Fibroblast of skin of right quadriceps (primary cell): ENCODE measurements around the gene FAM9C.

Experiments used
- DNase-seq: peaks from one replicate; pipeline ENCODE4 v3.0.0-alpha.2; 2013

Gene FAM9C

DNA sequence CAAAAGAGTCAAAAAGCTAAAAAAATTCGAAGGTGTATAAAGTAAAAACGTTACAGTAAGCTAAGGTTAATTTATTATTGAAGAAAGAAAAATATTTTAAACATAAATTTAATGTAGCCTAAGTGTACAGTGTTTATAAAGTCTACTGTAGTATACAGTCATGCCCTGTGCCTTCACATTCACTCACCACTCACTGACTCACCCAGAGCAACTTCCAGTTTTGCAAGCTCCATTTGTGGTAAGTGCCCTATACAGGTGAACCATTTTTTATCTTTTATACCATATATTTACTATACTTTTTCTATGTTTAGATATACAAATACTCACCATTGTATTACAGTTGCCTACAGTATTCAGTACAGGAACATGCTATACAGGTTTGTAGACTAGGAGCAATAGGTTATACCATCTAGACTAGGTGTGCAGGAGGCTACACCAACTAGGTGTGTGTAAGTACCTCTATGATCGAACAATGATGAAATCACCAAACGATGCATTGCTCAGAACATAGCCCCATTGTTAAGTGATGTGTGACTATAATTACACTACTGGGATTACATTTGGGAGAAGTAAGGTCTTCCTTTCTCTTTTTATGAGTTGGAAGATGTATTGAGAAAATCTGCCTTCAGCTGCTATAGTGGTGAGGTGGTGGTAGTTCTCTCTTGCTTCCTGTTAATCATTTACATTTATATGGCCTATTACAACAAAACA lies 42.3 kb downstream of the FAM9C start:
- DNase-seq = no peak

DNA sequence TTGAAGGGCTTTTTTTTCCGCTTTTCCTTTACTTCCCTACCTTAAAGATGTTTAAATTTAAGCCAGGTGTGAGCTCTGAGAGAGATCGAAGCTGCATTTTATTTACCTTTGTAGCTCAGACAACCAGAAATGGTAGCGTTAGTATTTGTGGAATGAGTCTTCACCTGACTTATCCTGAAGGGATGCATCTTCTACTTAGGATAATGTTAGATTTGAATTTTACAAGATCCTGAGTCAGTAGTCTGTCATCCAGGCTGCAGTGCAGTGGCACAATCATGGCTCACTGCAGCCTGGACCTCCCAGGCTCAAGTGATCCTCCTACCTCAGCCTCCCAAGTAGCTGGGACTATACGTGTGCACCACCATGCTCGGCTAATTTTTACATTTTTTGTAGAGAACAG lies 43.3 kb downstream of the FAM9C start:
- no peak for DNase-seq

GRCh38 chrX:13000301-13000811 lies 44.1 kb downstream of the FAM9C start:
- no peak for DNase-seq

- no peak for DNase-seq
These were observed 45.0 kb downstream of the FAM9C start for GRCh38 chrX:12999422-12999821.

GRCh38 chrX:12997906-12998687 lies 46.3 kb downstream of the FAM9C start:
- DNase-seq = no peak

GRCh38 chrX:12996934-12997435 lies 47.4 kb downstream of the FAM9C start:
- DNase-seq = no peak

DNA sequence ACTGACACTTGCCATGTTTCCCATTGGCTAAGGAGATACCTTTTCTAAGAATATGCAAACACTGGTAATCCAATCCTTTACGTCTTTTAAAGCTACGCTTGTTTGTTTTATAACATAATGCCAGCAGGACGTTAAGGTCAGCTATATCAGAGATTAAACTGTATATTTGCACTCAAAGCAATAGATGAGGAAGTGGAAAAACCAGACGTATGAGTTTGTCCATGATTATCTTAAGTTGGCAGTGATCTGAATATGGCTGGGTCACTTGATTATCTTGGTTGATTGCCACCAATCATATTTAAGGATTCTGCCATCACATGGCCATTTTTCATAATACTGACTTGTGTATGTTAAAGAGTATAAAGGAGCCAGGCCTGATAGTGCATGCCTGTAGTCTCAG lies 50.1 kb downstream of the FAM9C start:
- no peak for DNase-seq

- no peak for DNase-seq
These were observed 50.6 kb downstream of the FAM9C start for GRCh38 chrX:12993826-12994225.

DNA sequence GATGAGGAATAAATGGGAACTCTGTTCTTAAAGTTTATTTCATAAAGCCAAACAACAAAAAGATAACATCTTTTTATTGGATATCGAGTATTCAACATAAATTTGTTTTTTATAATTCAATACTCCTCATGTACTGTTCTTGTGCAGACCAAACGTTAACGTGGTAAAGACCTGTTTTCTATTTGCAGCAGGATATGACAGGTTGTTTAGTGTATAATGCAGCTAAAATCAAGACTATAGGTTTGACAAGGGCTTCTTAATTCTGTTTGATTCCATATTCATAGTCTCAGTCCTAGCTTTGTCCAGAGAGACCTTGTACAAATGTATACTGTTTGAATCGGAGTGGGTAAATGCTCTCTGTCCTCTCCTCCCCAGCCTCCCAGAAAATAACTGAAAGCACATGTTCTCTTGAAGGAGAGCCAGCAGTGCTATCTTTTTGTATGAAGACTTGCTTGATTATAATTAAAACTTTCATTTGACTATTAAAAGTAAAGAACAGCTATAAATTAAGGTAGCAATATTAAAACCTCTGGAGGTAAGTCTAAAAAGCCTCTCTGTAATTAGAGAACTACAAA lies 51.8 kb downstream of the FAM9C start:
- DNase-seq = no peak

DNA sequence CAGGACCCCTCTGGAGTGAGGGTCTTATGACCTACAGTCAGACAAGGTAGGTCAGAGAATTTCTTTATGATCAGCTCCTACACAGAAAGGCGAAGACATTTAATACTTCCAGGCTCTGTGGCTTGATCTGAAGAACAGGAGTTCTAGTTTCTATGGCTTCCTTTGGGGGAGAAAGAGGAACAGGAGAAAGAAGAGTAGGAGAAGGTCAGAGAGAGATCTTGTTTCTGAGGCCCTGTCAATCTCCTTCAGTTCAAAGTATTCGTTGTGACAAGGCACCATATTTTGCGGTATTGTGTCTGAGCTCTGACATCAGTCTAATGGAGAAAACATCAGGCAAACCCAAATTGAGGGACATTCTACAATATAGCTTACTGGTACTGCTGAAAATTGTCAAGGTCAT lies 52.8 kb downstream of the FAM9C start:
- DNase-seq = no peak

DNA sequence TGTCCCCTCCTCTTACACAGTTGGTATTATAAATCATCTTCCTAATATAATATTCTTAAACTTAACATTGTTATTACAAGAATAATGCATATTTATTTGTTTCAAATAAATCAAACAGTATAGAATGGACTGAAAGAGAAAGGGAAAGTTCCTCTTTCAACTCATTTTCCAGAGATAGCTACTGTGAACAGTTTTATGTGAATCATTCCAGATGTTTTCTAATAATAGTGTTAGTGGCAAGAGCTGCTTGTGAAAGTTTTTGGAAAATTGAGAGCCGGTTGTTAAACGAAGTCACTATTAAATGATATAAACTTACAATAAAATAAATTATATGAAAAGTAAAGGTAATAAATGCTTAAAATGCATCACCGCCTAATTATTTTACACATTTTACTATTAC lies 55.0 kb downstream of the FAM9C start:
- no peak for DNase-seq

DNA sequence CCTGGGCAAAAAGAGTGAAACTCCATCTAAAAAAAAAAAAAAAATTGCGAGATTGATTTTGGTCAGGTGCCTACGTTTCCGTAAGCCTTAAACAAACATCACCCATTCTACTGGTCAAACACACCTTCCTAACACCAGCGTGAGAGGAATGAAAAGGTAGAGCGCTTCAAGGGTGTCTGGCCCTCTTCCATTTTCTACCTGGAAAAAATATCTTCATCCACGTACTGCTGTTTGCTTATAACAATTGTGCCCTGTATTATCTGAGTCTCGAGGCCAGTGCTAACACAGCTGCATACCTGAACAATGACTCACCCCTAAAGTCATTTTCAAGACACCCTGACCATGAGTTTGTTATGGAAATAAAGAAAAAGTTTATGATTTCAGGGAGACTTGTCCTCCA lies 55.6 kb downstream of the FAM9C start:
- DNase-seq = peak; percentile 62

DNA sequence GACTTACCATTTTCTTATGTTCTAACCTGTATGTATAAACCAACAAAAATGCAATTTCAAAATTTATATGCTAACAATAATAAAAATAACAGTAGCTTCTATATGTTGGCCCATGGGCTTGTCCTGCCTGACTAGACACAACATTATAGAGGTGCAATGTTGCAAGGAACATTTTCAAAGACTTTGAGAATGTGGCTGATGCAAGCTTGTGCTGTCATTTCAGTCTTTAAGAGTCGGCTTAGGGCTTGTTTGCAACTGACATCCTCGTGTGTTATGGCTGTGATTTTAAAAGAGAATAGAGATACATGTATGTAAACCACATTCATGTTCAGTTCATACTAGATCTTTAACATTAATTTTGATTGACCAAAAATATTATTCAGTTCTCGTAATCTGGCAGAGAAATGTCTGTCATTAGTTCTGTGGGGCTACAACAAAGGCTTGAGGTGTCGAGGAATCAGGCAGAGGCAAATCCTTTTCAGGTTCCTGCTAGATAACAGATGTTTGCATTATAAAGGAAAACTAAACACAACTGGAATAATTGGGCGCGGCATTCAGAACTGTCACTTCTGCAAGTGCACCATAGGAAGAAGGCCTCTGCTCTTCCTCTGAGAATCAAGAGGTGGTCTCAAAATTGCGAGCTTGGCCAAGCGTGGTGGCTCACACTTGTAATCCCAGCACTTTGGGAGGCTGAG lies 56.4 kb downstream of the FAM9C start:
- DNase-seq = no peak

DNA sequence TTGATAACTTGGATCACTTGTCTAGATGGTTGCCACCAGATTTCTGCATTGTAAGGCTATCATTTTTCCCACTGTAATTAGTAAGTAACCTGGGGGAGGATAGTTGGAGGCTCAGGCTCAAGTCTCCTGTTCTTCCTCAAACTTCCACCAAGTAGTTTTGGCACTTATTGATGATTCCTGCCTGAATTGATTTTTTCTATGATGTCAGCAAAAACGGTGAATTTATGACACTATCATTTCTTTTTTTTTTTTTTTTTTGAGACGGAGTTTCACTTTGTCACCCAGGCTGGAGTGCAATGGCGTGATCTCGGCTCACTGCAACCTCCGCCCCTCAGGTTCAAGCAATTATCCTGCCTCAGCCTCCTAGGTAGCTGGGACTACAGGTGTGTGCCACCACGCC lies 57.1 kb downstream of the FAM9C start:
- DNase-seq = no peak

GRCh38 chrX:12986886-12987285 lies 57.5 kb downstream of the FAM9C start:
- no peak for DNase-seq

- no peak for DNase-seq
These were observed 58.1 kb downstream of the FAM9C start for GRCh38 chrX:12986164-12986779.
